WTC11 (cell line): ENCODE measurements around the gene PAK6. TPM values are rescaled to one million over a fixed set of nuclear protein-coding genes. Genes with fewer than 3 reads are reported as not detected.
A peak's percentile ranks its signal among the peaks of the same experiment; 100 is the strongest.

Experiments used
- ATAC-seq: fragments of 200-7000 bp; cut with Tn5 transposase; 2 replicates; pipeline ENCODE4 v1.10.0; 2021; ENCODE audit warnings: mild to moderate bottlenecking, moderate library complexity
- CTCF ChIA-PET: fragments of 300-600 bp; sonication (Branson Sonifier 250); formaldehyde crosslinking; loops from one replicate; lab custom pipeline; 2021; ENCODE audit warnings: antibody characterized with exemption; lab: Charles Lee
- POLR2A ChIA-PET: fragments of 350-600 bp; sonication (Branson Sonifier 250); formaldehyde crosslinking; loops from one replicate; lab custom pipeline; 2021; ENCODE audit warnings: antibody characterized with exemption; lab: Charles Lee
- DNase-seq: peaks from one replicate; pipeline ENCODE4 v3.0.0; 2021; ENCODE audit warnings: low spot score
- H3K27ac Mint-ChIP-seq: 2 replicates; pipeline ENCODE4 v1.8.0; 2021; ENCODE audit warnings: mixed read lengths
- H3K27me3 Mint-ChIP-seq: 2 replicates; pipeline ENCODE4 v1.8.0; 2021; ENCODE audit warnings: low read depth, mild to moderate bottlenecking, moderate library complexity, mixed read lengths
- H3K36me3 Mint-ChIP-seq: 2 replicates; pipeline ENCODE4 v1.8.0; 2021; ENCODE audit warnings: mixed read lengths
- H3K4me1 Mint-ChIP-seq: 2 replicates; pipeline ENCODE4 v1.8.0; 2022; ENCODE audit warnings: mixed read lengths
- H3K4me3 Mint-ChIP-seq: 2 replicates; pipeline ENCODE4 v1.8.0; 2021; ENCODE audit warnings: mild to moderate bottlenecking, moderate library complexity, mixed read lengths
- H3K9me3 Mint-ChIP-seq: 2 replicates; pipeline ENCODE4 v1.8.0; 2021; ENCODE audit warnings: mixed read lengths
- ATF1 ChIP-seq: sonication (generic); formaldehyde crosslinking; IDR thresholded peaks from 2 replicates; pipeline ENCODE4 v1.8.1; 2023; ENCODE audit warnings: mild to moderate bottlenecking, moderate library complexity, missing genetic modification reagents
- CREB1 ChIP-seq: sonication (generic); formaldehyde crosslinking; IDR thresholded peaks from 2 replicates; pipeline ENCODE4 v1.8.0; 2023; ENCODE audit warnings: mild to moderate bottlenecking, missing genetic modification reagents
- CREM ChIP-seq: sonication (generic); formaldehyde crosslinking; IDR thresholded peaks from 2 replicates; pipeline ENCODE4 v1.8.1; 2022; ENCODE audit warnings: mild to moderate bottlenecking, missing genetic modification reagents, moderate library complexity
- ELF4 ChIP-seq: sonication (generic); formaldehyde crosslinking; IDR thresholded peaks from 2 replicates; pipeline ENCODE4 v1.8.1; 2022; ENCODE audit warnings: low read depth, mild to moderate bottlenecking, moderate library complexity, missing genetic modification reagents
- EMX1 ChIP-seq: fragments of 250-450 bp; sonication (Bioruptor Pico); IDR thresholded peaks from 2 replicates; pipeline ENCODE4 v1.8.0; 2021; ENCODE audit warnings: mild to moderate bottlenecking
- FOXJ3 ChIP-seq: sonication (generic); formaldehyde crosslinking; IDR thresholded peaks from 2 replicates; pipeline ENCODE4 v1.9.0; 2021; ENCODE audit warnings: missing genetic modification reagents, mild to moderate bottlenecking, borderline replicate concordance
- FOXP1 ChIP-seq: sonication (generic); formaldehyde crosslinking; IDR thresholded peaks from 2 replicates; pipeline ENCODE4 v1.8.0; 2022; ENCODE audit warnings: missing genetic modification reagents, mild to moderate bottlenecking, moderate library complexity, borderline replicate concordance
- GTF2I ChIP-seq: fragments of 250-450 bp; sonication (Bioruptor Pico); conservative IDR thresholded peaks from 2 replicates; pipeline ENCODE4 v1.4.0; 2021; ENCODE audit warnings: mild to moderate bottlenecking
- JUN ChIP-seq: sonication (generic); formaldehyde crosslinking; IDR thresholded peaks from 2 replicates; pipeline ENCODE4 v1.8.0; 2023; ENCODE audit warnings: mild to moderate bottlenecking, missing genetic modification reagents
- RELA ChIP-seq: sonication (generic); formaldehyde crosslinking; IDR thresholded peaks from 2 replicates; pipeline ENCODE4 v1.8.1; 2022; ENCODE audit warnings: missing genetic modification reagents, mild to moderate bottlenecking, borderline replicate concordance
- SOX15 ChIP-seq: fragments of 250-450 bp; sonication (Bioruptor Pico); IDR thresholded peaks from 2 replicates; pipeline ENCODE4 v1.9.0; 2021; ENCODE audit warnings: mild to moderate bottlenecking
- SP1 ChIP-seq: sonication (generic); formaldehyde crosslinking; conservative IDR thresholded peaks from 2 replicates; pipeline ENCODE4 v1.8.1; 2022; ENCODE audit warnings: missing genetic modification reagents
- TEAD1 ChIP-seq: sonication (generic); formaldehyde crosslinking; IDR thresholded peaks from 2 replicates; pipeline ENCODE4 v1.8.0; 2022; ENCODE audit warnings: mild to moderate bottlenecking, missing genetic modification reagents
- ZNF138 ChIP-seq: sonication (generic); formaldehyde crosslinking; conservative IDR thresholded peaks from 2 replicates; pipeline ENCODE4 v1.8.1; 2022; ENCODE audit warnings: mild to moderate bottlenecking, moderate library complexity, missing genetic modification reagents
- ZNF263 ChIP-seq: sonication (generic); formaldehyde crosslinking; IDR thresholded peaks from 2 replicates; pipeline ENCODE4 v1.8.1; 2022; ENCODE audit warnings: low read depth, mild to moderate bottlenecking, moderate library complexity, missing genetic modification reagents
- ZNF423 ChIP-seq: fragments of 250-450 bp; sonication (Bioruptor Pico); IDR thresholded peaks from 2 replicates; pipeline ENCODE4 v2.1.2; 2022; ENCODE audit warnings: mild to moderate bottlenecking, moderate library complexity
- total RNA-seq: library from RNA; stranded (reverse); gene quantifications from 3 replicates; pipeline ENCODE4 v1.2.3, GENCODE V29; 2021
- TF ChIP-seq, protein P1 (sequence below): sonication (generic); formaldehyde crosslinking; IDR thresholded peaks from 2 replicates; pipeline ENCODE4 v1.8.1; 2023; ENCODE audit warnings: mild to moderate bottlenecking, moderate library complexity, missing genetic modification reagents
- TF ChIP-seq, protein P2 (sequence below): fragments of 250-450 bp; sonication (Bioruptor Pico); IDR thresholded peaks from 2 replicates; pipeline ENCODE4 v1.8.0; 2021; ENCODE audit warnings: mild to moderate bottlenecking
- TF ChIP-seq, protein P3 (sequence below): sonication (generic); formaldehyde crosslinking; IDR thresholded peaks from 2 replicates; pipeline ENCODE4 v1.8.0; 2022; ENCODE audit warnings: mild to moderate bottlenecking, missing genetic modification reagents
- TF ChIP-seq, protein P4 (sequence below): sonication (generic); formaldehyde crosslinking; IDR thresholded peaks from 2 replicates; pipeline ENCODE4 v1.8.1; 2023; ENCODE audit warnings: mild to moderate bottlenecking, missing genetic modification reagents, moderate library complexity
- TF ChIP-seq, protein P5 (sequence below): sonication (generic); formaldehyde crosslinking; IDR thresholded peaks from 2 replicates; pipeline ENCODE4 v1.8.1; 2023; ENCODE audit warnings: mild to moderate bottlenecking, missing genetic modification reagents
- TF ChIP-seq, protein P6 (sequence below): sonication (generic); formaldehyde crosslinking; IDR thresholded peaks from 2 replicates; pipeline ENCODE4 v1.8.1; 2022; ENCODE audit warnings: low read depth, mild to moderate bottlenecking, moderate library complexity, missing genetic modification reagents, borderline replicate concordance
- TF ChIP-seq, protein P7 (sequence below): sonication (generic); formaldehyde crosslinking; conservative IDR thresholded peaks from 2 replicates; pipeline ENCODE4 v1.8.1; 2022; ENCODE audit warnings: mild to moderate bottlenecking, missing genetic modification reagents
- TF ChIP-seq, protein P8 (sequence below): sonication (generic); formaldehyde crosslinking; IDR thresholded peaks from 2 replicates; pipeline ENCODE4 v1.8.0; 2023; ENCODE audit warnings: missing genetic modification reagents

Gene PAK6
- total RNA-seq, 1 experiment from 2014 or later, result 11.7 TPM

DNA sequence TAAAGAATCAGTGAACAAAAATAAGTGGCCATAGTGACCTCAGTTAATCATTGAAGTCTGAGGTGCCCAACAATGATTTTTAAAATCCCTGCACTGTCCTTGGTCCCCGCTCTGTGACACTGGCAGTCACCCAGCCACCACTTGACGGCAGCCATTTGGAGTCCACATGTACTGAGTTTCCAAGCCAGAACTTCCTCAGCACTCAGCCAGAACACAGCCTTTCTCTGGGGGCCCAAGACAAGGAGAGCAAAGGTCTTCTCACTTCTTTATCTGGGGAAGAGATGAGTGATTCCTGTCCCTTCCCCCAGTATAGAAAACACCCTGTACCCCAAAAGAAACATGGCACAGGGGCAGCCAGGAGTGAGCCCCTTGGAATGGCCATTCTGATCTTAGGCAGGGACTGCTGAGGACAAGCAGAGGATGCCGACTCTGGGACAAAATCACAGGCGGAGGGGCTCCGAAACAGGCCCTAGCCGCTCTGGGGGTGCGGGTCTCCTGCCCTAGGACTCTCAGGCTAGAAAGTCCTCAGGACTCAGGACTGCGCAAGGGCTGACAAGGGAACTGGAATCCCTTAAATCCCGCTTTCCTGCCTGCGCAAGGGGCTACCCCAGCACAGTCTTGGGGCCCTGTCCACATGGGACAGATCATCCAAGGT, 12.8 kb downstream of the PAK6 start (continued):
- TF ChIP-seq, protein P1, sequence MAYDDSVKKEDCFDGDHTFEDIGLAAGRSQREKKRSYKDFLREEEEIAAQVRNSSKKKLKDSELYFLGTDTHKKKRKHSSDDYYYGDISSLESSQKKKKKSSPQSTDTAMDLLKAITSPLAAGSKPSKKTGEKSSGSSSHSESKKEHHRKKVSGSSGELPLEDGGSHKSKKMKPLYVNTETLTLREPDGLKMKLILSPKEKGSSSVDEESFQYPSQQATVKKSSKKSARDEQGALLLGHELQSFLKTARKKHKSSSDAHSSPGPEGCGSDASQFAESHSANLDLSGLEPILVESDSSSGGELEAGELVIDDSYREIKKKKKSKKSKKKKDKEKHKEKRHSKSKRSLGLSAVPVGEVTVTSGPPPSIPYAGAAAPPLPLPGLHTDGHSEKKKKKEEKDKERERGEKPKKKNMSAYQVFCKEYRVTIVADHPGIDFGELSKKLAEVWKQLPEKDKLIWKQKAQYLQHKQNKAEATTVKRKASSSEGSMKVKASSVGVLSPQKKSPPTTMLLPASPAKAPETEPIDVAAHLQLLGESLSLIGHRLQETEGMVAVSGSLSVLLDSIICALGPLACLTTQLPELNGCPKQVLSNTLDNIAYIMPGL (CRISPR knock-in tag), result no peak
- TF ChIP-seq JUN (CRISPR knock-in tag) (no peak), ZNF263 (no peak), FOXJ3 (CRISPR knock-in tag) (no peak), RELA (CRISPR knock-in tag) (no peak), FOXP1 (CRISPR knock-in tag) (no peak), TEAD1 (no peak), CREB1 (no peak)
- TF ChIP-seq, protein P2, sequence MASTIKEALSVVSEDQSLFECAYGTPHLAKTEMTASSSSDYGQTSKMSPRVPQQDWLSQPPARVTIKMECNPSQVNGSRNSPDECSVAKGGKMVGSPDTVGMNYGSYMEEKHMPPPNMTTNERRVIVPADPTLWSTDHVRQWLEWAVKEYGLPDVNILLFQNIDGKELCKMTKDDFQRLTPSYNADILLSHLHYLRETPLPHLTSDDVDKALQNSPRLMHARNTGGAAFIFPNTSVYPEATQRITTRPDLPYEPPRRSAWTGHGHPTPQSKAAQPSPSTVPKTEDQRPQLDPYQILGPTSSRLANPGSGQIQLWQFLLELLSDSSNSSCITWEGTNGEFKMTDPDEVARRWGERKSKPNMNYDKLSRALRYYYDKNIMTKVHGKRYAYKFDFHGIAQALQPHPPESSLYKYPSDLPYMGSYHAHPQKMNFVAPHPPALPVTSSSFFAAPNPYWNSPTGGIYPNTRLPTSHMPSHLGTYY, result no peak
- TF ChIP-seq, protein P3, sequence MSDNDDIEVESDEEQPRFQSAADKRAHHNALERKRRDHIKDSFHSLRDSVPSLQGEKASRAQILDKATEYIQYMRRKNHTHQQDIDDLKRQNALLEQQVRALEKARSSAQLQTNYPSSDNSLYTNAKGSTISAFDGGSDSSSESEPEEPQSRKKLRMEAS (CRISPR knock-in tag), result no peak

DNA sequence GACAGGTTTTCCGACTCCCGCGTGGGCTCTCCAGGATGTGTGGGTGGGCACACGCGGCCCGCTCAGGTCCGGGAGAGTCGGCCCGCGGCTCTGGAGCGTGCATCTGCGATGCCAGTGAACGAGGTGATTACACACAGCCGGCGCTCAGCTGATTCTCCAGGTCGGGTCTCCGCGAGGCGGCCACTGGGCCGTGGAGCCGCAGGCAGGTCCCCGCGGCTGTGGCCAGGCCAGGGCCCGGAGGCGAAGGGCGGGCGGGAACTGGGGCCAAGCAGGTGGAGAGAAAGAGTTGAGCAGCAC, 13.2 kb downstream of the PAK6 start:
- ChIA-PET POLR2A (no interaction called here), CTCF (interaction anchor here (1.2 to 15.1 kb wide), 5 partner anchors 13 to 495 kb away, joined by 3 to 224 read pairs (median 10); partner anchors contain the start of gene PAK6)
- no peaks in the 10 kb centered on the region for H3K9me3 Mint-ChIP-seq
- H3K4me1 Mint-ChIP-seq, result peaks cover 18% of the 10 kb centered on the region
- no peak for DNase-seq
- no peak for ATAC-seq
- H3K36me3 Mint-ChIP-seq, result no peaks in the 10 kb centered on the region
- peaks cover 38% of the 10 kb centered on the region for H3K27me3 Mint-ChIP-seq
- H3K27ac Mint-ChIP-seq, result no peak overlapping the region
- no peak for TF ChIP-seq SP1 (CRISPR knock-in tag)
- TF ChIP-seq ZNF423 (CRISPR knock-in tag), result no peak
- TF ChIP-seq, protein P4, sequence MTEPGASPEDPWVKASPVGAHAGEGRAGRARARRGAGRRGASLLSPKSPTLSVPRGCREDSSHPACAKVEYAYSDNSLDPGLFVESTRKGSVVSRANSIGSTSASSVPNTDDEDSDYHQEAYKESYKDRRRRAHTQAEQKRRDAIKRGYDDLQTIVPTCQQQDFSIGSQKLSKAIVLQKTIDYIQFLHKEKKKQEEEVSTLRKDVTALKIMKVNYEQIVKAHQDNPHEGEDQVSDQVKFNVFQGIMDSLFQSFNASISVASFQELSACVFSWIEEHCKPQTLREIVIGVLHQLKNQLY (CRISPR knock-in tag), result 0 out of 2 replicates have a peak, but pooled peaks have one; percentile 1
- no peak for TF ChIP-seq FOXP1 (CRISPR knock-in tag)
- TF ChIP-seq, all 79 proteins: peak for 1
- peak overlapping the region; percentile 52 for H3K4me3 Mint-ChIP-seq

DNA sequence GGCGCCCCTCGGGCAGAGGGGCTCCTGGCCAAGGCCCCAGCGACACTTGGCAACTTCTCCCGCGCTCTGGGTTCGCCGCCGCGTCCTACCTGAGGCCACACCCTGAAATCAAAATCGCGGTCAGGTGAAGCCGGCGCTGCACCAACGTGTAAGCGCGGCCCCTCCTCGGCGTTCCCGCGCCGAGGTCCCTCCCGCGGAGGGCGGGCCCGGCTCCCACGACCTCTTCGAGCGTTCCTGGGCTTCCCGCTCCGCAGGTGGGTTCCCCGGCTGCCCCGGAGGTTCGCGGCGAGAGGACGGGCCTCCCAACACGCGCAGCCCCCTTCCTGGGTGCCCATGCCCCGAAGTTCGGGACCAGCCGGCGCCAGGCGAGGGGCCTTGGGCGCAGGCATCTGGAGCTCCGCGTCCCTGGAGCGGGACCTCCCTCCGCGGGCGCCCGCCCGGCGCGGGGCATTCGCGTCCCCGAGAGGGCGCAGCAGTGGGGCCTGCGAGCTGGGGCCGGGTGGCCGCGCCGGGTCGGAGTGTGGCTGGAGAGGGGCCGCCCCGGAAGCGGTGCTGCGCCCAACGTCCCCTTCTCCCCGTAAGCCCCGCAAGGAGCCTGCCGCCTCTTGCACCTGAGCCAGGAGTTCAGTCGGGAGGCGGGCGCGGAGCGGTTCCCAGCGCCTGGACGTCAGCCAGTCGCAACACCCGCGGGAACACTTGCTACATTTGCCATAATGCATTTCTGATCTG, 13.7 kb downstream of the PAK6 start:
- Mint-ChIP-seq H3K9me3 (no peaks in the 10 kb centered on the region), H3K27ac (no peak overlapping the region), H3K27me3 (peaks cover 38% of the 10 kb centered on the region), H3K36me3 (no peaks in the 10 kb centered on the region), H3K4me3 (peak overlapping the region; percentile 73), H3K4me1 (peaks cover 18% of the 10 kb centered on the region)
- ATAC-seq, result peak; percentile 70
- POLR2A ChIA-PET, result no interaction called here
- peak; percentile 68 for DNase-seq
- CTCF ChIA-PET, result interaction anchor here (0.7 to 15.1 kb wide), 6 partner anchors 12 to 496 kb away, joined by 3 to 224 read pairs (median 8); partner anchors contain the start of gene PAK6
- TF ChIP-seq GTF2I (CRISPR knock-in tag) (no peak), ELF4 (CRISPR knock-in tag) (peak; percentile 46; the same call in 1 of the 2 replicates), ZNF138 (no peak; the same call in 1 of the 2 replicates), EMX1 (no peak), CREM (CRISPR knock-in tag) (no peak), SOX15 (no peak), ATF1 (no peak), ZNF263 (no peak)
- TF ChIP-seq, protein P5, sequence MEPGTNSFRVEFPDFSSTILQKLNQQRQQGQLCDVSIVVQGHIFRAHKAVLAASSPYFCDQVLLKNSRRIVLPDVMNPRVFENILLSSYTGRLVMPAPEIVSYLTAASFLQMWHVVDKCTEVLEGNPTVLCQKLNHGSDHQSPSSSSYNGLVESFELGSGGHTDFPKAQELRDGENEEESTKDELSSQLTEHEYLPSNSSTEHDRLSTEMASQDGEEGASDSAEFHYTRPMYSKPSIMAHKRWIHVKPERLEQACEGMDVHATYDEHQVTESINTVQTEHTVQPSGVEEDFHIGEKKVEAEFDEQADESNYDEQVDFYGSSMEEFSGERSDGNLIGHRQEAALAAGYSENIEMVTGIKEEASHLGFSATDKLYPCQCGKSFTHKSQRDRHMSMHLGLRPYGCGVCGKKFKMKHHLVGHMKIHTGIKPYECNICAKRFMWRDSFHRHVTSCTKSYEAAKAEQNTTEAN, result no peak
- TF ChIP-seq, protein P6, sequence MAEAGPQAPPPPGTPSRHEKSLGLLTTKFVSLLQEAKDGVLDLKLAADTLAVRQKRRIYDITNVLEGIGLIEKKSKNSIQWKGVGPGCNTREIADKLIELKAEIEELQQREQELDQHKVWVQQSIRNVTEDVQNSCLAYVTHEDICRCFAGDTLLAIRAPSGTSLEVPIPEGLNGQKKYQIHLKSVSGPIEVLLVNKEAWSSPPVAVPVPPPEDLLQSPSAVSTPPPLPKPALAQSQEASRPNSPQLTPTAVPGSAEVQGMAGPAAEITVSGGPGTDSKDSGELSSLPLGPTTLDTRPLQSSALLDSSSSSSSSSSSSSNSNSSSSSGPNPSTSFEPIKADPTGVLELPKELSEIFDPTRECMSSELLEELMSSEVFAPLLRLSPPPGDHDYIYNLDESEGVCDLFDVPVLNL, result peak; percentile 22; the same call in 1 of the 2 replicates
- TF ChIP-seq, protein P7, sequence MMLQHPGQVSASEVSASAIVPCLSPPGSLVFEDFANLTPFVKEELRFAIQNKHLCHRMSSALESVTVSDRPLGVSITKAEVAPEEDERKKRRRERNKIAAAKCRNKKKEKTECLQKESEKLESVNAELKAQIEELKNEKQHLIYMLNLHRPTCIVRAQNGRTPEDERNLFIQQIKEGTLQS (CRISPR knock-in tag), result no peak
- TF ChIP-seq, protein P8, sequence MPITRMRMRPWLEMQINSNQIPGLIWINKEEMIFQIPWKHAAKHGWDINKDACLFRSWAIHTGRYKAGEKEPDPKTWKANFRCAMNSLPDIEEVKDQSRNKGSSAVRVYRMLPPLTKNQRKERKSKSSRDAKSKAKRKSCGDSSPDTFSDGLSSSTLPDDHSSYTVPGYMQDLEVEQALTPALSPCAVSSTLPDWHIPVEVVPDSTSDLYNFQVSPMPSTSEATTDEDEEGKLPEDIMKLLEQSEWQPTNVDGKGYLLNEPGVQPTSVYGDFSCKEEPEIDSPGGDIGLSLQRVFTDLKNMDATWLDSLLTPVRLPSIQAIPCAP (CRISPR knock-in tag), result no peak
